SU-DHL-6 (cell line): Measurements from ENCODE around the gene NEIL1.
"Not testable (repeated sequence)": the region's sequence is repeated elsewhere in the genome, so short reads cannot be mapped to it uniquely, and the experiment has no call there.

Experiments used
- H2AFZ ChIP-seq: fragments of 200-600 bp; sonication (generic); 2 replicates; pipeline ENCODE4 v1.6.1; 2014; ENCODE audit warnings: low read depth, mild to moderate bottlenecking, moderate library complexity, mixed read lengths, antibody characterized with exemption, low read length; ENCODE audit not compliant: severe bottlenecking
- H3F3A ChIP-seq: fragments of 200-600 bp; shearing (Covaris generic); 2 replicates; pipeline ENCODE4 v1.6.0; 2016; ENCODE audit warnings: antibody characterized with exemption, mild to moderate bottlenecking; ENCODE audit not compliant: insufficient read depth
- H3K27ac ChIP-seq: fragments of 200-600 bp; sonication (generic); 2 replicates; pipeline ENCODE4 v1.5.1; 2016; ENCODE audit warnings: low read depth, mild to moderate bottlenecking, low read length, moderate library complexity, mixed read lengths
- H3K27me3 ChIP-seq: fragments of 200-600 bp; sonication (generic), shearing (Covaris generic); 2 replicates; pipeline ENCODE4 v1.6.0; 2014; ENCODE audit warnings: mild to moderate bottlenecking, low read length
- H3K36me3 ChIP-seq: fragments of 200-600 bp; sonication (generic); 2 replicates; pipeline ENCODE4 v1.6.1; 2014; ENCODE audit warnings: mild to moderate bottlenecking, low read length, mixed read lengths
- H3K4me2 ChIP-seq: fragments of 300-600, 200-600 bp; shearing (Covaris generic), sonication (generic); 2 replicates; pipeline ENCODE4 v1.6.0; 2014; ENCODE audit warnings: low read length, low read depth, mild to moderate bottlenecking; ENCODE audit not compliant: poor library complexity, severe bottlenecking
- H3K4me3 ChIP-seq: fragments of 200-600 bp; sonication (generic); 2 replicates; pipeline ENCODE4 v1.5.1; 2014; ENCODE audit warnings: antibody characterized with exemption, low read length, mild to moderate bottlenecking, mixed read lengths; ENCODE audit not compliant: insufficient read depth, poor library complexity, severe bottlenecking
- H3K79me2 ChIP-seq: fragments of 200-600 bp; sonication (generic); 2 replicates; pipeline ENCODE4 v1.6.1; 2014; ENCODE audit warnings: mild to moderate bottlenecking, low read length, moderate library complexity; ENCODE audit not compliant: insufficient read depth
- H3K9ac ChIP-seq: fragments of 200-600 bp; sonication (generic); 2 replicates; pipeline ENCODE4 v1.7.0; 2014; ENCODE audit warnings: mild to moderate bottlenecking, low read length
- H3K9me2 ChIP-seq: fragments of 200-600 bp; sonication (generic); replicated peaks from 2 replicates; pipeline ENCODE4 v1.6.1; 2014; ENCODE audit warnings: low read length; ENCODE audit not compliant: insufficient read depth
- H3K9me3 ChIP-seq: fragments of 200-600 bp; sonication (generic); 2 replicates; pipeline ENCODE4 v1.6.1; 2014; ENCODE audit warnings: low read length, mixed read lengths; ENCODE audit not compliant: insufficient read depth
- H4K20me1 ChIP-seq: fragments of 200-600 bp; sonication (generic); 2 replicates; pipeline ENCODE4 v1.6.1; 2014; ENCODE audit warnings: low read depth, mild to moderate bottlenecking, antibody characterized with exemption, low read length, moderate library complexity, mixed read lengths
- EZH2phosphoT487 ChIP-seq: fragments of 200-600 bp; sonication (generic), shearing (Covaris generic); conservative IDR thresholded peaks from 2 replicates; pipeline ENCODE4 v1.6.1; 2018; ENCODE audit warnings: mild to moderate bottlenecking, antibody characterized with exemption, low read length, moderate library complexity, mixed read lengths
- TF ChIP-seq, protein P1 (sequence below): fragments of 200-600 bp; sonication (generic); IDR thresholded peaks from one replicate; pipeline ENCODE4 v1.5.1; 2017; ENCODE audit warnings: antibody characterized with exemption, mild to moderate bottlenecking, low read length, moderate library complexity; ENCODE audit not compliant: insufficient read depth, poor library complexity, severe bottlenecking

The NEIL1 gene

DNA sequence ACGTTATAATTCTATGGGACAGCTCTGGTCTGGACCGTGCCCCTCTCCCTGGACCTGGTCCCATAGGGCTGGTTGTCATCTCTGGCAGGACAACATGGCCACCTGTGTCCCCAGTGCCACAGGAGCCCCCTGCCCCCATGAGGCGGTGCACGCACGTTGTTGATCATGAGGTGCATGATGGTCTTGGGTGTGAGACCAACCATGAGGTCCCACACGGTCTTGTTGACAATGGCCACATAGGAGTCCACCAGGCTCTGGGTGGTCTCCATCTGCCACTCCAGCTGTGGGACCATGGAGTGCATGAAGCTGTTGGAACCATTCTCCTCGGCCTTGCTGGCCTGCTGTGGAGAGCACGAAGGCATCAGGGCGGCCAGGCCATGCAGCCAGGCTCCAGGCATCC is 44.5 kb upstream of the NEIL1 start:
- Histone ChIP-seq H3K79me2 (no peaks in the 10 kb centered on the region), H3K9me2 (no peaks in the 10 kb centered on the region), H4K20me1 (no peaks in the 10 kb centered on the region), H3K27me3 (no peaks in the 10 kb centered on the region), H3K9ac (no peak overlapping the region), H3K9me3 (no peaks in the 10 kb centered on the region), H2AFZ (no peak overlapping the region), H3K27ac (no peak overlapping the region), H3K4me3 (no peak overlapping the region), H3K4me2 (no peak overlapping the region), H3K36me3 (no peaks in the 10 kb centered on the region), H3F3A (no peaks in the 10 kb centered on the region)
- no peak for TF ChIP-seq EZH2phosphoT487
- TF ChIP-seq, protein P1, sequence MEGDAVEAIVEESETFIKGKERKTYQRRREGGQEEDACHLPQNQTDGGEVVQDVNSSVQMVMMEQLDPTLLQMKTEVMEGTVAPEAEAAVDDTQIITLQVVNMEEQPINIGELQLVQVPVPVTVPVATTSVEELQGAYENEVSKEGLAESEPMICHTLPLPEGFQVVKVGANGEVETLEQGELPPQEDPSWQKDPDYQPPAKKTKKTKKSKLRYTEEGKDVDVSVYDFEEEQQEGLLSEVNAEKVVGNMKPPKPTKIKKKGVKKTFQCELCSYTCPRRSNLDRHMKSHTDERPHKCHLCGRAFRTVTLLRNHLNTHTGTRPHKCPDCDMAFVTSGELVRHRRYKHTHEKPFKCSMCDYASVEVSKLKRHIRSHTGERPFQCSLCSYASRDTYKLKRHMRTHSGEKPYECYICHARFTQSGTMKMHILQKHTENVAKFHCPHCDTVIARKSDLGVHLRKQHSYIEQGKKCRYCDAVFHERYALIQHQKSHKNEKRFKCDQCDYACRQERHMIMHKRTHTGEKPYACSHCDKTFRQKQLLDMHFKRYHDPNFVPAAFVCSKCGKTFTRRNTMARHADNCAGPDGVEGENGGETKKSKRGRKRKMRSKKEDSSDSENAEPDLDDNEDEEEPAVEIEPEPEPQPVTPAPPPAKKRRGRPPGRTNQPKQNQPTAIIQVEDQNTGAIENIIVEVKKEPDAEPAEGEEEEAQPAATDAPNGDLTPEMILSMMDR, result no peak

DNA sequence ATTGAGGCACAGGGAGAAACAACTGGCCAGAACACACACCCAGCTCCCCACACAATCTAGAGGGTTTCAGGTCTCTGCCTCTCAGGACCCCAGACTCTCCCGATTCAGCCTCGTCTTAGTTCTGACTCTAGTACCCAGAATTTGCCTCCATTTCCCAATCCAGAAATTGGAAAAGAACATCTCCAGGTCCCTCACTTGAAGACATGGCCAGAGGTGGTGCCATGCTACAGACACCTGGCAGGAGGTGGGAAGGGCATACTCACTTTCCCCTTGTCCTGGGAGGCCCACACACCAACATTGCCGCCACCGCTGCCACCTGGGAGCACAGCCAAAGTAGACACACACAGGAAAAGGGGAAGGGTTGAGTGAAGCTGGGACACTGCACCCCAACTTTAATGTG is 44.1 kb upstream of the NEIL1 start:
- H3F3A ChIP-seq, H3K9me3 ChIP-seq, H3K79me2 ChIP-seq, H3K27me3 ChIP-seq, H2AFZ ChIP-seq, H4K20me1 ChIP-seq, H3K9me2 ChIP-seq, H3K36me3 ChIP-seq, H3K27ac ChIP-seq, H3K9ac ChIP-seq, H3K4me2 ChIP-seq, H3K4me3 ChIP-seq: not testable (repeated sequence)

DNA sequence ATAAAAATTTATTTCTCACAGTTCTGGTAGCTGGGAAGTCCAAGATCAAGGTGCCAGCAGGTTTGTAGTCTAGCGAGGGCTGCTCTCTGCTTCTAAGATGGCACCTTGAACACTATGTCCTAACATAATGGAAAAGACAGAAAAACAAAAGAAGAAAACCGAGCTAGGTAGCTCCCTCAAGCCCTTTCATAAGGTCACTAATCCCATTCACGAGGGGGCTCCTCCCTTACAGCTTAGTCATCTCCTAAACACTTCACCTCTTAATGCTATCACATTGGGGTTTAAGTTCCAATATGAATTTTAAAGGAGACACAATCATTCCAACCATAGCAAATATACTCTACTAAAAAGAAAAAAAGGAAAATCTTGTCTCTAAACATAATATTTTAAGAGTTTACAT is 40.7 kb upstream of the NEIL1 start:
- Histone ChIP-seq H4K20me1 (no peaks in the 10 kb centered on the region; the same call in 1 of the 2 replicates), H3K27me3 (no peaks in the 10 kb centered on the region), H3K9ac (no peak overlapping the region), H3K27ac (no peak overlapping the region), H3K4me3 (no peak overlapping the region), H3K9me2 (no peaks in the 10 kb centered on the region), H3K9me3 (no peaks in the 10 kb centered on the region), H3K79me2 (no peaks in the 10 kb centered on the region), H3K4me2 (no peak overlapping the region), H2AFZ (no peak overlapping the region), H3F3A (no peaks in the 10 kb centered on the region), H3K36me3 (no peaks in the 10 kb centered on the region)
- no peak for TF ChIP-seq EZH2phosphoT487
- TF ChIP-seq, protein P1, result no peak

DNA sequence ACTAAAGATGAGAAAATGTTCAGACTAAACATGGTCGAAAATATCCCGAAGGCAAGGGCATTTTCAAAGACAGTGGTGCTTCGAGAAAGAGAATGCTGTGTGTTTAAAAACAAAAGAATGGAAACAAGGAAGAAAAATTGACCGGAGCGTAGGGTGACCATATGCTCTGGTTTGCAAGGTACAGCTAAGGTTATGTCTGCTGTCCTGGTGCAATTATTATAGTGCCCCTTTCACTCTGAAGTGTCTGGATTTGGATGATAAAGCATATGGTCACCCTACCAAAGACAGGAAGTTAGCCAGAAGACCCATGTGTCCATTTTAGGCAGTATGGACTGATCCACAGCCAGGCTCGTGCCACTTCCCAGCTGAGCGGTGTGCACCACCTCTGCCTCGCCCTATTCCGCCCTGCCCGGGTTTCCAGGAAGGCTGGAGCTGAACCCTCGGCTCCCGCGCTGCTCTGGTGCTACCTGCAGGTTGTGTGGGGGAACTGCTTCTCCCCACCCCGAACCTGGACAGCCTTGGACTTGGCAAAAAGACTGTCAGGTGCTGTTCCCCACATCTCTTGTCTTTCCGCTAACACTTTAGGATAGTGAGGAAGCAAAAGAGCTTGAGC is 39.0 kb upstream of the NEIL1 start:
- H3K9me2 ChIP-seq, result no peaks in the 10 kb centered on the region
- no peaks in the 10 kb centered on the region for H3K9me3 ChIP-seq
- no peaks in the 10 kb centered on the region for H3K79me2 ChIP-seq
- TF ChIP-seq, protein P1, result no peak
- TF ChIP-seq EZH2phosphoT487, result no peak
- no peaks in the 10 kb centered on the region for H3K36me3 ChIP-seq
- H3K27ac ChIP-seq, result no peak overlapping the region
- H3F3A ChIP-seq, result no peaks in the 10 kb centered on the region
- H2AFZ ChIP-seq, result no peak overlapping the region
- H4K20me1 ChIP-seq, result no peaks in the 10 kb centered on the region; the same call in 1 of the 2 replicates
- no peaks in the 10 kb centered on the region for H3K27me3 ChIP-seq
- no peak overlapping the region for H3K9ac ChIP-seq
- H3K4me3 ChIP-seq, result no peak overlapping the region
- H3K4me2 ChIP-seq, result no peak overlapping the region
